ENCODE data around the gene THSD4. TPM values are rescaled to one million over a fixed set of nuclear protein-coding genes. Genes with fewer than 3 reads are reported as not detected.
"Not testable (repeated sequence)": the region's sequence is repeated elsewhere in the genome, so short reads cannot be mapped to it uniquely, and the experiment has no call there.

The THSD4 gene
- total RNA-seq, 1 donor from 2014 or later, result not detected

DNA sequence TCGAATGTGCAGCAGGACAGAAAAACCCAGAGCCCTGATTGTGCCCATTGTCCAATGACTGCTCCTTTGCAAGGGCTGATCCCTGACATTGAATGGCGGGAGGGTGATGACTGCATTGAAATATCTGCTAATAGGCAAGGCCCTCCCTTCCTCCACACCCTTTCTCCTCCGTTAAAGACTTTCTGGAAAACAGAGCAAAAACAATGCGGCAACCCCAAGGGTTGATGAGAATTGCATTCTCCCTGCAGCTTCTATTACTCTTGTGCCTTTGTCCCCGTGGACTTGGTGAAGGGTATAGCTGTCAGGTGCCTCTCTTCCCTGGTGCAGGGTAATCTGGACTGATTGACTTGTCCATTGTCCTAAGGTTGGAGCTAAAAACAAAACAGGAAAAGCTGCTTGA lies 71.8 kb downstream of the THSD4 start:
- intact Hi-C loops (cut with micrococcal nuclease), result no loop called here

DNA sequence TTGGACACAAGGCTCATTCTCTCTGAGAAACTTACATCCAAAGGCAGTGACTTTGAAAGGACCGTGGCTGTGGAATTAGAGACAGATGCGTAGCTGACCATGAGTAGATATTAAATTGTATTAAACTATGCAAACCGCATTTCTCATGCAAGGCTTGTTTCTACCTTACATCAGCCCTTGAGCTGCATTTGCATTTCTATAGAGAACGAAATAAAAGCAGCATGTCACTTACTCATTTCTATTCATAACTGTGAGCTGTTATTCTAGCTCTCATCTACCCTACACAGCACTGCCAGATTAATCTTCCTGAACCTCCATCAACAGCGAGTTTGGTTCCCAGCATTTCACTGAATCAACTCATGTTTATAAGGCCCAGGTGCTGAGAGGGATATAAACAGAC lies 72.3 kb downstream of the THSD4 start:
- intact Hi-C loops (cut with micrococcal nuclease), result no loop called here

DNA sequence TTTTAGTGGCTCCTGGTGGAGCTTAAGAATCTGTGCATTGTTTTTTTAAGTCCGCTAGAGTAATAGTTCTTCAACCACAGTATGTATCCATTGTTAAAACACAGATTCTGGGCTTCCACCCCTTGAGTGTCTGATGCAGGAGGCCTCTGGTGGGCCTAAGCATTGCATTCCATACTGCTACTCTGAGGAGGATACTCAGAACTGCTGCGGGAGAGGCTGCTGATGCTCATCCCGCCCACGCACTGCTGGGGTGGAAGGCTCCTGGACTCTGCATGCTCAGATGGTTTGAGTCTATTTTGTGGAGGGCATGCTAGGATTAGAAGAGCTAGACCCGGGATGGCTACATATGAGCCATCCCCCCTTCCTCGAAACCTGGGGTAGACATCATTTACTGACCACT lies 74.4 kb downstream of the THSD4 start:
- intact Hi-C loops (cut with micrococcal nuclease), result no loop called here

DNA sequence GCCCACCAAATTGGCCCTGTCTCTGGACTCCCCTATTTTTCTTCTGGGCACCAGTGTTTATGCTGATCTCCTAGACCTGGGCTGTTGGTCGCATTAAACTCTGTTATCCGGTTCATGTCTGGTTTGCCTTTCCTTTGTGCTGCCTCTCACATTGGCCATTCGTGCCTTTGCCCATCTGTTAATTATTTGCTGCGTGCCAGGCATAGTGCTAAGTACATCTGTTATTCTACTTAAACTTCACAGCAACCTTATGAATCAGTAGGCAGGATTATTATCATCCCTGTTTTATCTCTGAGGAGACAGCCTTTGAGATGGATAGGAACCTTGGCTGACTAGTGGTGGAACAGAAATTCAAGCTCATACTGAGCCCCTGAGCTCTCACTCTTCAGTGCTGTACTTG lies 76.0 kb downstream of the THSD4 start:
- intact Hi-C loops (cut with micrococcal nuclease), result no loop called here

DNA sequence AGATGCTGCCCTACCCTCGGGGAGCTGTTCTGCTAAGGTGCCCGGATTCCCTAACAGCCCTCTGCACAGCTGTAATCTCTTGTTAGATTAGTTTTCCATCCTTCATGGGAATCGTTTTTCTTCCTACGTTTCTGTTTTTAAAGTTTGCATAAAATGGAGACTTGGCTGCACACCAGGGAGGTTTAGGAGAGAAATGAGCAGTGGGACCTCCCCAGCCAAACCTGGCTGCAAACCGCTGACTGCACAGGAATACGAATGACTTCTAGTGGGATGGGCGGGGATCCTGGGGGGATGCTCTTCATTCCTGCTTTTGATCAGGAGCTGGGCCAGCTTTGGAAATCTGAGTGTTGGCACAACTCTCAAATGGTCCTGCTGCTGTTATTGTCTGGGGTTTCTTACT lies 77.5 kb downstream of the THSD4 start:
- intact Hi-C loops (cut with micrococcal nuclease), result no loop called here

DNA sequence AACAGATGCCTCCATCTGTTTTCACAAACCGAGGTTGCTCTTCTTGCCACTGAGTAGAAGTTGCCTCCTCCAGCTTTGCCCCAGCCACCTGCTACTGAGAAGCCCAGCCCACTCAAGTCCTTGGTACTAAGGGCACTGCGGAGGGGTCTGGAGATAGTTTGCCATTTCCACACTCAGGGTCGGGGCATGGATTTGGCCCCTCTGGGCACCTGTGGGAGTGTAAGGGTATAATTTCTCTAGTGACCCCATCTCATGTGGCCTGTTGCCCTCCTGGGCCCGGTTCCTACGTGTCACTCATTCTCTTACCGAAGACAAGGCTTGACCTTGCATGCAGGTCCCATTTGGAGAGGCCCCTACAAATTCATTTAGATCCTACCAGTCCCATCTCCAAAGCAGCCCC lies 79.0 kb downstream of the THSD4 start:
- intact Hi-C loops (cut with micrococcal nuclease), result no loop called here

DNA sequence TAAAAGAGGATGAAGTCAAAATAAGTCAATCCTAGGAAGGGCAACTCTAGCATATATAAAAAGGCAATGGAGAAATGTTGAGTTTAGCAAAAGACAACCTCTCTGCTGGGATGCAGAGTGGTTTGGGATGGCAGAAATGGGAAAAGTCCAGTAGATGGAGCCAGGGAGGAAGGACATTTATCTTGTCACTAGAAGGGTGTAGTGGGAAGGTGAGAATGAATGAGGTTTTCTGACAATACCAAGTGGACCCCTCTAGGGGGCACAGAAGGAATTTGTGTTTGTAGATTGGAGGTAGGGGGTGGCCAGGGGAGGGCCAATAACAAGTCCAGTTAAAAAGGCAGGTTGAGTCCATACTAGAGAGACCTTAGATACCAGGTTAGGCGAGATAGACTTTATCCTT lies 80.0 kb downstream of the THSD4 start:
- intact Hi-C loops (cut with micrococcal nuclease), result no loop called here

DNA sequence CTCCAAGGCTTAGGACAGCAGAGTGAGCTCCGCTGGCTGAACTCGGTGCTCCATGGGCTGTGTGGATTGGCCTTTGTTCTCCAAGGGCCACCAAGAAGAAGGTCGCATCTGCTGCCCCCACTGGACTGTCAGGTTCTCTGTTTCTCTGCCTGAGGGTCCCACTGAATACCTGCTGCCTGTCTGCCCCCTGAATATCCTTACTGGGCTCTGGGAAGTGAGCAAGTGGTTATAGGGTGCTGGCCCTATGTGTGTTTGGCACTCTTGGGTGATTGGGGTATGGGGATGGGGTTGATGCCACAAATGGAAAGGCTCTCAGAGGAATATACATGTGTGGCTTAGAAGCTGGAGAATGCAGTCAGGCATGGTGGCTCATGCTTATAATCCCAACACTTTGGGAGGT lies 82.3 kb downstream of the THSD4 start:
- intact Hi-C loops (cut with micrococcal nuclease), result no loop called here

DNA sequence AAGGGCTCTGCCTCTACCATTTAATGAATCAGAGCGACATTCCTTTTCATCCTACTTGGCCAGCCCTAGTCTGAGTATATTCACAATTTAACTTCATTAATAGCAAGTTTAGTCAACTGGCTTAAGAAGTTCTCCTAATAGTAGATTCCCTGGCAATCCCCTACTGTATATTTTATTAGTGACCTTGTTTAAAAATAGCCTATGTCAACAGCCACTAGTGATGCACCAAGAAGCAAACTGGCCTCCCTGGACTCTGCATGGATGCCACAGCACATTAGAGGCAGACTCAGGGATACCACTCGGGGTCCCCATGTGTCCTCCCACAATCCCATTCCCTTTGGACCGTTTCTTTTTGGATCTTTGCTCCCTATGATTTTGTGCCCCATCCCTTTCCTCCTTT lies 83.6 kb downstream of the THSD4 start:
- intact Hi-C loops (cut with micrococcal nuclease), result no loop called here

DNA sequence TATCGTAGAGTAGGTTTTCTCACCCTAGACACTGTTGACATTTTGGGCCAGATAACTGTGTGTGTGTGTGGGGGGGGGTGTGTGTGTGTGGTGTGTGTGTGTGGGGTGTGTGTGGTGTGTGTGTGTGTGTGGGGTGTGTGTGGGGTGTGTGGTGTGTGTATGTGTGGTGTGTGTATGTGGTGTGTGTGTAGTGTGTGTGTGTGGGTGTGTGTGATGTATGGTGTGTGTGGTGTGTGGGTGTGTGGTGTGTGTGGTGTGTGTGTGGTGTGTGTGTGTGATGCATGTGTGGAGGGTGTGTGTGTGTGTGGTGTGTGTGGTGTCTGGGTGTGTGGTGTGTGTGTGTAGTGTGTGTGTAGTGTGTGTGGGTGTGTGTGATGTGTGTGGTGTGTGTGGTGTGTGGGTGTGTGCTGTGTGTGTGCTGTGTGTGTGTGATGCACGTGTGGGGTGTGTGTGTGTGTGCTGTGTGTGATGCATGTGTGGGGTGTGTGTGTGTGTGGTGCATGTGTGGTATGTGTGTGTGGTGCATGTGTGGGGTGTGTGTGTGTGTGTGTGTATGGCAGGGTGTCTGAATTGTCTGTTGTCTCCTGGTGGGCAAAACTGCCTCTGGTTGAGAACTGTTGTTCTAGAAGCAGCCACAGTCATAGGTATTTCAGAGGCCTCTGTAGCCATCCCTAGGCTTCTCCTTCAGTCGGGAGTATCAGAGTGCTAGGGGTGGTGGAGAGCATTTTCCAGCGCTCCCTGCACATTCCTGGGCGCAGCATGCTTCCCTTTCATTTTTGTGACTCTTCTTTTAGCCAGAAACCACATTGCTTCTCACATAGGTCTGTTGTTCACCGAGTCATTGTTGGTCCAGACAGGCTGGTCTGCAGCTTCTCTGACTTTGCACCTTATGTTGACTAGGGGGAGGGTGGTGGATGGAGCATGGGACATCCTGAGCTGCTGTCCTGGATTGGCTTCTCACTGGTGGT lies 84.4 kb downstream of the THSD4 start:
- intact Hi-C loops (cut with micrococcal nuclease), result no loop called here

DNA sequence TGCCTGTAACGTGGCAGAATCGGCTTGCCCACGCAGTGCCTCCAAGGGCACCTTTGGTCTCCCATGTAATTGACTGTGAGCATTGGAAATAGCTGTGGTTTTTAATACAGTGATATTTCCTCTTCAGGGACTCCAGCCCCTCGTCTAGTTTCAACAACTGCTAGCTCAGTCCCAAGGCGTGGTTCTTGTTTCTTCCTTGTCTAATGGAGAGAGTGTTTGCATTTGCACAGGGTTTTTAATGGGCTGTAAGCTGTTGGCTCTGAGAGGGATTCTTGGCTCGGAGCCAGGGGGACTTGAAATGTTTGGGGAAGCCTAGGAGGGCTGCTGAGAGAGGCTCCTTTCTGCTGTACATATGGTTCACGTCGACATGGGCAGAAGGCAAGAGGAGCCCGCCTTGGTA lies 86.2 kb downstream of the THSD4 start:
- intact Hi-C loops (cut with micrococcal nuclease), result no loop called here

DNA sequence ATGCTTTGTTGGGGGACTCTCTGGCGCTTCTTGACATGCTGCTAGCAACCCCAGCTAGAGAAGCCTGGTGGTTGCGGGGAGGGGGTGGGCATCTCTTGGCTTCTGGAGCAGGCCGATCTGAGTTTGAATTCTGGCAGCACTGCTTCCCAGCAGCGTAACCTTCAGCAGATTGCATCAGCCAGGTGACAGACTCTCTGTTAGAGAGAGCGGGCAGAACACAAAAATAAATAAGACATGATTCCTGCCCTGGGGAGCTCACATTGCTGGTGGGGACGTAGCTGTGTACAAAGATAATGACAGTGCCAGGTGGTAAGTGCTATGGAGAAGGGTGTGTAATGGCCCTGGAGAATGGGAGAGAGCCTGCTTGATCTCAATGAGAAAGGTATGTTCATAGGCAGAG lies 87.4 kb downstream of the THSD4 start:
- intact Hi-C loops (cut with micrococcal nuclease), result no loop called here

DNA sequence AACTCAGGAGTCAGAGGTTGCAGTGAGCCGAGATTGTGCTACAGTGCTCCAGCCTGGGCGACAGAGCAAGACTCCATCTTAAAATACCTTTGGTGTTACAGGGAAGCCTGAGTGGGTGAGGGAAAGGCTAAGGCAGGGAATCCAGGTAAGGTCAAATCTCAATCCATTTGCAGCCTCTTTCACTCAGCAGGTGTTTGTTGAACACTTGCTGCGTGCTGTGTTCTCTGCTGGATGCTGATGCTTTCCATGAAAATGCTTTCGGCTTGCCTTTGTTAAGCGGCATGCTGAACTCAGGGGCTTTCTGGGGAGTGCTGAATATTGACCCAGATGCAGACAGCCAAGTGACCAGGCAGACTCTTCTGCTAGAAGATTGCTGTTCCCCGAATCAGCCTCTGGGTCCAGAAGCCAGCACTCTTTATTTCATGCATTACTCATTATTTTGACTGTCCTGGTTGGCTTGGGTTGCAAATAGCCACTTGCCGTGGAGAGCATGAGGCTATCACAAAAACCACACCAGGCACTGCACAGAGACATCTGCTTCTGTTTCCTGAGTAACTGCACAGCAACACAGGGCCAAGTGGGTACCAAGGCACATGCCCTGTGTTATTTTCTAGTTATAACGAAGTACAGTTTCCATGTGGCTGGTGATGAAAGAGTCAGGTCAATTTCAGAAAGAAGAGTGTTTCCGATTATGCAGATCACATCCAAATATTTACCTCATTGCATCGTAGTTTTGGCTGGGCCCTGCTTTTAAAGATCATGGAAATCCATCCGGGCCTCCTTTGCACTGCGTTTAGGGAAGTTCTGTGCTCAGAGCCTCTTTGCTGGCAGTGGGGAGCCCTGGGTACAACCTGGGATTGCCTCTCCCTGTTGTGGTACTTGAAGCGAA lies 88.6 kb downstream of the THSD4 start:
- intact Hi-C loops (cut with micrococcal nuclease), result no loop called here

DNA sequence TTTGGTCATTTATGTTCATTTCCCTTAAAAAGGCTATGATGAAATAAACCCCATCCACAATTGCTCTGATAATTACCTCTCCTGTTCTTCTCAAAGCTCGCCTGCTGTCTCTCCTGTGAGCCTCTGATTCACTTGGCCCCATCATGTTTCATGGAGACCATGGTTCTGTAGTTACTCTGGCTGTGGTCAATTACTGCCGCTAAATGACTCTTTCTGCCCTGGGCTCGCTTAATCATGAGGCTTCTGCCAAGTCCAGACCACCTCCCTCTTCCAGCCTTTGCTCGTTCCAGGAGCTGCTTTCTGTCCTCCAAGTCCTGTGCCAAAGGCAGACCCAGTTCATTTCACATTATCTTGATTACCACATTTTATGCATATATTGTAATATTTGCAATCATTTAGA lies 91.9 kb downstream of the THSD4 start:
- intact Hi-C loops (cut with micrococcal nuclease), result no loop called here

DNA sequence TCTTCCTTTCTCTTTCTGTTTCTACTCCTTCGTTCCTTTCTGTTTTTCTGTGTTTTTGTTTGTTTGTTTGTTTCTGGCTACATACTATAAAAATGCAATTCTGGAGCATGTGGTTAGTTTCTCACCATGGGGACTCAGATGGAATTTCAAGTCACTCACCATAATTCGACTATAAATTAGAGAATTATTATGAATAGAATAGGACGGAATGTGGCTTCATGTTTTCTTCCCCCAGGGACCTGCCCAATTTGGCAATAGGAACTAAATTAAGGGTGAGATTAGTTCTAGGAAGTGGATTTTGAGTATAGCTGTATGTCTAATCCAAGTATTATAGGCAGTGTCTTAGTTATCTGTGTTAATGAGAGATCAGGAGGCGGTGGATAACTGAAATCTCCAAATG lies 96.9 kb downstream of the THSD4 start:
- intact Hi-C loops (cut with micrococcal nuclease), result no loop called here

DNA sequence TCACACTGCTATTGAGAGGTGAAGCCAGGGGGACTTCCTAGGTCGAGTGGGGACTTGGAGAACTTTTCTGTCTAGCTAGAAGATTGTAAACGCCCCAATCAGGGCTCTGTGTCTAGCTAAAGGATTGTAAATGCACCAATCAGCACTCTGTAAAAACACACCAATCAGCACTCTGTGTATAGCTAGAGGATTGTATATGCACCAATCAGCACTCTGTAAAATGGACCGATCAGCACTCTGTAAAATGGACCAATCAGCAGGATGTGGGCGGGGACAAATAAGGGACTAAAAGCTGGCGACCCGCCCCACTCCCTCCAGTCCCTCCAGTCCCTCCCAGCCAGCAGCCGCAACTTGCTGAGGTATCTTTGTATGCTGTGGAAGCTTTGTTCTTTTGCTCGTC lies 98.7 kb downstream of the THSD4 start:
- intact Hi-C loops (cut with micrococcal nuclease), result not testable (repeated sequence)

DNA sequence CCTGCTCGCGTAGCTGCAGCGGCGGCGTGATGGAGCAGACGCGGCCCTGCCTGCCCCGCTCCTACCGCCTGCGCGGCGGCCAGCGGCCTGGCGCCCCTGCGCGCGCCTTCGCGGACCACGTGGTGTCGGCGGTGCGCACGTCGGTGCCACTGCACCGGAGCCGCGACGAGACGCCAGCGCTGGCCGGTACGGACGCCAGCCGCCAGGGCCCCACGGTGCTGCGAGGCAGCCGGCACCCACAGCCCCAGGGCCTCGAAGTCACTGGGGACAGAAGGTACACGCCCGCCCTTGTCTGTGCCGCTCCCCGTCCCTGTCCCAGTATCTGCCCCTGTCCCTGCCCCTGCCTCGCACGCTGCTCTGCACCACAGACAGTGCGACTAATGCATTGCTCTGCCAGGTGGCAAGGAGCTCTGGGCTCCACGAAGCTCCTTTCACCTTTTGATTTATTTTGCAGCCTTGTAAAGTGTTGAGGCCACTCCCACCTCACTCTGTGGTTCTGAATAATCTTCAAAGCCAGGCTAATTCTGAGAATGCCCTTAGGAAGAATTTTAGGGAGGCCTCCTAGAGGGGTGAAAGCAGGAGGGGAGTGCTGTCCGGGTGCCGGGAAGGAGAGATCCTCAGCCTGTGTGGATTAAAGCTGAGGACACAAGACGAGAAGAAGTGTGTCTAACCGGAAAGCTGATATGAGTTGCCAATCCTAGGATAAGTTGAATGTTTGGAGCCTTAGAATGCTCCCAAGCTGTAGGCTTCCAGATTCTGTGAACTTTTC lies 100.0 kb downstream of the THSD4 start:
- intact Hi-C loops (cut with micrococcal nuclease), result no loop called here

DNA sequence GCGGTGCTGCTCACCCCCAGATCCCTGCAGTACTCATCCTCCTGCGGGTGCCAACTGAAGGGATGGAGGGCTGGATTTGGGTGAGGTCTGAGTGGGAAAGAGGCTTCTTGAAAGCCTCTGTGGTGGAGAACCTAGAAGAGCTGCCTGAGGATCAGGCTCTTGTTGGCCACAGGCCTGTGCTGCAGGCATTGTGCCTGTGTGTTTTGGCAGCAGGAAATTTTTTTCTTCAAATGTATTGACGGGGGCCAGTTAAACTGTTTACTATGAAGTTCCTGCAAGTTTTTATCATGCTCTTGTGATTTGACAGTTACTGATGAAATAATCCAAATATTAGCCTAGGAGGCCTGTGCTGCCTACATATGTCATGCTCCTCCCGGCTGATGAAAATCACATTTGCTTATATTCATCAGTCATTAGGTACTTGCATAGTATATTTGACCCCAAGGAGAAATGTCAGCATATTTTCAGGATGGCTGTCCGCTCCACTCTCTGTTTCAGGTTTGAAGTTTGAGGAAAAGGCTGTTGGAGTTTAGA lies 103.1 kb downstream of the THSD4 start:
- intact Hi-C loops (cut with micrococcal nuclease), result no loop called here

DNA sequence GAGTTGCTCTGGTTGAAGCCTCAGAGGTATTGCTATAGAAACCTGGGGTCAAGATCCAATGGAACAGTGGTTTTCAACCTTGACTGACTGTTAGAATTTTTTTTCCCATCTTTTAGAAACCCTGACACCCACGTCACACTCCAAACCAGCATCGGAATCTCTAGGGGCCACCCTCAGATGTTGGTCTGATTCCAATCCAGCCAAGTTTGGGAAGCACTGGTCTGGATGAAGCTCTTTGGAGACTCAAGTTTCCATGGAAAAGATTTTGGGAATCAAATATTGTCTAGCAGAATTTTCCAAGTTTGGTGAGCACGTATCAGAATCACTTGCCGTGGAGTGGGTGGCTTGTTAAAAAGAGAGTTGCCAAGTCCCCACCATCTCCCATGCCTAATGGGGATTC lies 103.8 kb downstream of the THSD4 start:
- intact Hi-C loops (cut with micrococcal nuclease), result no loop called here

DNA sequence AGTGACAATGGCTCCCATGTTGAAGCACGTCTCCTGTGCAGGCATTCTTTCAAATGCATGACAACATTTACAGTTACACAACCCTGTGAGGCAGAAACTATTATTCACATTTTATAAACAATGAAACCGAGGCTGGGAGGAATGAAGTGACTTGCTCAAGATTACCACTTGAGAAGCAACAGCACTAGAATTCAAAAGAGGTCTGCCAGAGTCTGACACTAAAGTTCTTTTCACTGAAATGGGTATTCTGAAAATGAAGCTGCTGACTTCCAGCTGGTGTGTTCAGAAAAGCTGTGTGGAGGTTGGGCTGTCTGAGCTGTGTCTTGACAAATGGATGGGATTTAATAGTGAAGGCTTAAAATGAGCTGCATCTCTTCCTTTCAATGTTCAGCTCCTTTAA lies 104.4 kb downstream of the THSD4 start:
- intact Hi-C loops (cut with micrococcal nuclease), result no loop called here

DNA sequence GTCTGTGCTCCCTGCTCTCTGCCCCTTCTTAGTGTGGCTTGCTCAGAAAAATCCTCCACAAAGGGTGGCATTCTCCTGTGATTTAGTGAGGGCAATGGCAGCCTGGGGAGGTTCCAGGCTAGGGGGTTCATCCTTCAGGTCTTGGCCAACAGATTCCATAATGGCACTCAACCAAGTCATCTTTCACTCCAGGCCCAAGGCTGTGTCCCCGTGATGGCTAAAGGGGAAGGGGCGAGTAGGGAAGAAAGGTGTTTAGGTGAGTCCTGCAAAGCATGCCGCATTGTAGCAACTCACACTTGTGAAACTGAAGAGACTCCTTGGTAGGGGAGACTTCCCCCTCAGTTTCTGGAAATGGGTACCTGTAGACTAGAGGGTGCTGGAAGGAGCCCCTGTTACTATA lies 105.6 kb downstream of the THSD4 start:
- intact Hi-C loops (cut with micrococcal nuclease), result no loop called here

Measured in T-helper 2 cell treated with Interferon-gamma antibody and Interleukin-4, amounts not matched to agents 100 ng/mL and 5 ng/mL, for 36 hours (primary cell).